Umbilical cord (tissue), 2 donors: Measurements from ENCODE around the gene FRRS1. TPM values are rescaled to one million over a fixed set of nuclear protein-coding genes. Genes with fewer than 3 reads are reported as not detected.
A peak's percentile ranks its signal among the peaks of the same experiment; 100 is the strongest.

Experiments
- DNase-seq: peaks from one replicate; pipeline ENCODE4 v3.0.0-alpha.2; 2015; ENCODE audit warnings: low spot score
- total RNA-seq: library from RNA; depleted of rRNA; stranded (reverse); fragments of >200 nt; gene quantifications from one replicate; pipeline ENCODE4 v1.2.3, GENCODE V29; 2014; ENCODE audit warnings: low replicate concordance; ENCODE audit not compliant: insufficient read depth

Gene FRRS1
- total RNA-seq, 1 donor from 2014 or later = 36.1 TPM

DNA sequence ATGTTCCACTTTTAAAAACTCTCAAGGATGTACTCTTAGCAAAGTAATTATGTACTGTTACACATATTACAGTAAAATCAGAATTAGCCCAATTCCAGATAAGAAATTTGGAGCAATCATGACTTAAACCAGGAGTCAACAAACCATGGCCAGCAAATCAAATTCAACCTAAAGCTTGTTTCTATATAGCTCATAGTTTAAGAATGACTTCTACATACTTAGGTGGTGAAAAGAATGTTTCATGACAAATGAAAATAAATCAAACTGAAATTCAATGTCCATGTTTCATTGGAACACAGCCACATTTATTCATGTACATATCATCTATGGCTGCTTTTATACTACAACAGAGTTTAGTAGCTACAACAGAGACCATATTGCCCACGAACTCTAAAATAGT is 35.1 kb downstream of the FRRS1 start:
- DNase-seq = no peak

DNA sequence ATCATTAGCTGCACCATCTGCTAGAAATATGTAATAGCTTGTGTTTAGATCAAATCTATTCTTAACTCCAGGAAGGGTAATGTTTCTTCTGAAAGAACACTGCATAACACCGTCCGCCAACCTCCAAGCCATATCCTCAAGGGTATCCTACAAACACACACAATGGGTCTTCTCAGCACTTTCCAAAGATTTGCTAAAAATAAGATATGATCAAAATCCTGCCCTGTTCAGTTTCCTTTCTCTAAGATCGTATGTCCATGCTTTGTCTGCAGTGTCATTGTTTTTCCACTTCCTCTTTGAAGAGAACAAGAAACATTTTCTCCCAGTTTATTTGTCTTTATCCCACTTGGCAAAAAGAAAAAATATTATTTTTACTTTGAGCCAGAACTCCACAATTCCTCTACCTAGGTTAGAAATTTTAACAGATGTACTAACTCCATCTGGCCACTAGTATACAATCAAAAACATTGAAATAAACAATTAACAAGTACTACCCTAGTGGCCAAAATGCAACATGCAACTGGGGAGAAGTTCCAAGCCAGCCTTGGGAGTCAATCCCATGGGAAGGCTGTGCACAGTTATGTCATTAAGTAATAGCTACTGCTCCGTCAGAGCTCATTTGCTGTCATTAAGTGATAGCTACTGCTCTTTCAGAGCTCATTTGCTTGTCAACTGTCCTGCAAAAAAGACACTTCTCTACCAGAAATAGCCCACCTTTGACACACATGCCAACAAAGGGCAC is 37.8 kb downstream of the FRRS1 start:
- no peak for DNase-seq

DNA sequence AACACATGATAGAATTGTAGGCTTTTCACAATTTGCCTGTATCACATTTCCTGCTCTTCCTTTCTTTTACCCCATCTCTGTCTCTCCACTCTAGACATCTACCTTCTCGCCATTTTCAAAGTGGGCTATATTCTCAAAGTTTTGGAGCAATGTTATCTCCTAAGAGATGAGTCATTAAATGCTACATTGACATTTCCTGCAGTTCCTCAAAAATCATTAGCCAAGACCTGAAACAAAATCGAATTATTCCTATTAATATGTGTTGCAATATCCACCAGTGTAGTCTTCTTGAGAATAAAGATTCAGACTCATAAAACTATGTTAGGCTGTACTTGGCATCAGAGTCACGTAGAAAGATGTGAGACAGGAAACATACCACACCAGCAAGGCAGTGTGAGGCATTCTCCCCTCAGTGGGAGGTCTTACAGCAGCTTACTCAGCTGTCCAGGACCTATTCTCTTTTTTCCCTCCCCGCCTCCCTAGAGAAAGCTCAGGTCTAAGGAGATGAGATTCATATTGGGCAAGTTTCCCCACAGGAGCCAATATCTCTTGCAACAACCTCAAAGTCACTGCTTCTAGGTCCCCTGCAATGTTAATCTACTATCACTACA is 38.8 kb downstream of the FRRS1 start:
- no peak for DNase-seq

DNA sequence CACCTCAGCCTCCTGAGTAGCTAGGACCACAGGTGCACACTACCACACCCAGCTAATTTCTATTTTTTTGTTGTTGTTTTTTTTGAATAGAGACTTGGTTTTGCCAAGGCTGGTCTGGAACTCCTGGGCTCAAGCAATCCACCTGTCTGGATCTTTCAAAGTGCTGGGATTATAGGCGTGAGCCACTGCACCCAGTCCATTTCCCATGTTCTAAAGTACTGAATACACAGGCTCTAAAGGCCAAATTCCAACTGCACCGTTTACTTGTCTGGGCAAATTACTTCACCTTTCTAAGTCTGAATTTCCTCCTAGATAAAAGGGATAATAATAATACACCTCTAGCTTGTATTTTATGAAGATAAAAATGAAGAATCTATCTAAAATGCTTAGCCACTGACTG is 39.6 kb downstream of the FRRS1 start:
- no peak for DNase-seq

DNA sequence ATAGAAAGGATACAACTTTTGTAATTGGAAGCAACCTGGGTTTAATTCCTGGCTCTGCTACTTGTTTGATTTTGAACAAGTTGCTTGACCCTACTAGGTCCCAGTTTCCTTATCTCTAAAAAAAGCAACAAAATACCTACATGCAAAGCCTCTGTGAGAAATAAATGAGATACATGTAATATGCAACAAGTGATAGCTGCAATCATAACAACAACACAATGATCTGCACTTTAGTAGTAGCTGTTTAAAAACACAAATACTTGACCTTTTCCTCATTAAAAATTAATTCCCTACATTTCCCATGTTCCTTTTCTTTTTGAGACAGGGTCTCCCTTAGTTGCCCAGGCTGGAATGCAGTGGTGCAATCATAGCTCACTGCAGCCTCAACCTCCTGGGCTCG is 40.0 kb downstream of the FRRS1 start:
- no peak for DNase-seq

DNA sequence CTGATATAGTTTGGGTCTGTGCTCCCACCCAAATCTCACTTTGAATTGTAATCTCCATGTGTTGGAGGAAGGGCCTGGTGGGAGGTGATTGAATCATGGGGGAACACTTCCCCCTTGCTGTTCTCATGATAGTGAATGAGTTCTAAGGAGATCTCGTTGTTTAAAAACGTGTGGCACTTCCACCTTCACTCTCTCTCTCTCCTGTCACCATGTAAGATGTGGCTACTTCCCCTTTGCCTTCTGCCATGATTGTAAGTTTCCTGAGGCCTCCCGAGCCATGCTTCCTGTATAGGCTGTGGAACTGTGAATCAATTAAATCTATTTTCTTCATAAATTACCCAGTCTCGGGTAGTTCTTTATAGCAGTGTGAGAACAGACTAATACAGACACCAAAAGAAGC is 40.4 kb downstream of the FRRS1 start:
- no peak for DNase-seq

DNA sequence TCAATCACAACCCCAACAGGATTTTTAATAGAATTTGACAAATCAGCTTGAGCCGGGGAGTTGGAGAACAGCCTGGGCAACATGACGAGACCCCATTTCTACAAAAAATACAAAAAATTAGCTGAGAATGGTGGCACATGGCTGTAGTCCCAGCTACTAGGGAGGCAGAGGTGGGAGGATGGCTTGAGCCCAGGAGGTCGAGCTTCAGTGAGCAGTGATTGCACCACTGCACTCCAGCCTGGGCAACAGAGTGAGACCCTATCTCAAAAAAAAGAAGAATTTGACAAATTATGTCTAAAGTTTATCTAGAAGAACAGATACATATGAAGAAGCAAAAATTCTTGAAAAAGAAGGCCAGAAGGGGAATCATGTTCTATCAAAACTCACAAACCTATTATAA is 43.2 kb downstream of the FRRS1 start:
- DNase-seq = no peak

DNA sequence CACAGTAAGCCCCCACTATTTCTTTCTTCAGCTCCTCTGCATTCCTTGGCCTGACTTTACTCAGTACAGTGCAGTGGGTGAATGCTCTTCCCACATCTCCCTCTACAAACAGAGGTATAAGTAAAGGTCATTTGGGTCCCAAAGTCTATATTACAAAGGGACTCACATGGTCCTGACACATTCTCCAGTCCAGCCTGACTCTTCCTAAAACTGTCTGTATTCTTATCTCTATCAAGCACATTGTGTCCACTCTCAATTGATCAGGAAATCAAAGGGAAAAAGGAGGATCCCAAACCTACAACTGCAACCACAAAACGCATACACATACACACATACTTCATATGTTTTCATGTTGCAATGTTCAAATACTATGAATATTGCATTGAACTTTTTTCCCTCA is 49.4 kb downstream of the FRRS1 start:
- no peak for DNase-seq

DNA sequence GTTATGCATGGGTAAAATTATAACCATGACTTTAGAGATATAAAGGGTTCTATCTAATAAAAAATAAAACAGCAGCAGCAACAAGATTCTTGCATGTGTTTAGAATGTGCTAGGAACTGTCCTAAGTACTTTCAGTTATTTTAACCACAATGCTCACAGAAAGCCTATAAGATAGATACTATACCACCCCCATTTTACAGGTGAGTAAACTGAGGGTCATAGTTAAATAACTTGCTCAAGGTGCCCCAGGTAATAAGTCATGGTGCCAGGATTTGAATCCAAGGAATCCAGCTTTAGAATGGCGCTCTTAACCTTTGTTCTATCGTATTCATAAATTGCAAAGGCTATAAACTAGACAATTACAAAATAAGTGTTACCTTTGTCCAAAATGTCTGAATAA is 53.4 kb downstream of the FRRS1 start:
- no peak for DNase-seq

DNA sequence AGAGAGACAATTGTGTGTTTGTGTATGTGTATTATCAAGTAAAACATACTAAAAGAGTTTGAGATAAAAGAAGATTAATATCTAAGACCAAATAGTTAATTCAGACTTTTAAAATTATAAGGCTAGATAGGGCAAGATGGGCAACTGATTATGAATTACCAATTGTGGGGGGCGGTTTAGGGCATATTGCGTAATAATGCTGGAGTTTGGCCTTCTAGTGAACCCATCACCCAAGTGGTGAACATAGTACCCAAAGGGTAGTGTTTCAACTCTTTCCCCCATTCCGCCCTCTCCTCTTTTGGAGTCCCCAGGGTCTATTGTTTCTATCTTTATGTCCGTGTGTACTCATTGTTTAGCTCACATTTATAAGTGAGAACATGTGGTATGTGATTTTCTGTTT is 55.4 kb downstream of the FRRS1 start:
- no peak for DNase-seq

DNA sequence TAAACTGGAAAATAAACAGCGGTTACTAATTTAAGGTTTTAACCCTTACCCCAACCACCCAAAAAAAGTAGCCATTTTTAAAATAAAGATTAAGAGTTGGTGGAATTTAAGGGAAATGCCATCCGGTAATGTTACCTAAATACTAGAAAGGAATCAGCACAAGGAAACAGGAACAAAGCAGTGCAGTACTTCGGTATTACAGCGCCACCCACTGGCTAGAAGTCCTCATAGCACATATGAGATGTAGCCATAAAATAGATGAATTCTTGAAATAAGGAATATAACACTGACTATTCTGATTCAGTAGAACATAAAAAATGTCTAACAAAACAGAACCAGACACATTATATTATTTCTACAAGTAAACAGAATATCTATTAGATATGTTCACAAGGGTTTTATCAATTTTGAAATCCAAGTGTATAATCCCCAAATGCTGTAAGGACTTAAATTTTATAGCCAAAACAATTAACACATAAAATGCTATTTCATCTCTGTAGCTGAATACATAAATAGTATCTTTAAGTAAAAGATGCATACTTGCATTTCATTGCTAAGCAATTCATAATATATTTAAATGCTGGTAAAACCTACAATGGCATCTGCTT is 58.8 kb downstream of the FRRS1 start:
- peak; percentile 71 for DNase-seq

DNA sequence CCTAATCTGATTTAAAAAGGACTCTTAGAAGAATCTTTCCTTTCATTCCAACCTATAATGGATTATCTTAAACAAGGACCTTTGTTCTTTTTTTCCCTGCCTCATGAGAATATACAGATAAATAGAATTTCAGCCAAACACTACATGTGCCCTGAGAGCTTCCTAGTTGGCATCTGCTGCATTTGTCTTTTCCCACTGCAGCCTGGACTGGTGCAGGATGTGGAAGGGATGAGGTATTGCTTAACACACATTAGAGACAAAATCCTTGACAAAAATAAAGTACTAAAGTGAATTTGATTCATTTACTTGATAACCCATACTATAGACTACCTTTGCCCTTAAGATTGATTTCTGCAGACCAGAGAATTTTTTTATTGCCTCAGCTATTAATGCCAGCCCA is 61.0 kb downstream of the FRRS1 start:
- no peak for DNase-seq

DNA sequence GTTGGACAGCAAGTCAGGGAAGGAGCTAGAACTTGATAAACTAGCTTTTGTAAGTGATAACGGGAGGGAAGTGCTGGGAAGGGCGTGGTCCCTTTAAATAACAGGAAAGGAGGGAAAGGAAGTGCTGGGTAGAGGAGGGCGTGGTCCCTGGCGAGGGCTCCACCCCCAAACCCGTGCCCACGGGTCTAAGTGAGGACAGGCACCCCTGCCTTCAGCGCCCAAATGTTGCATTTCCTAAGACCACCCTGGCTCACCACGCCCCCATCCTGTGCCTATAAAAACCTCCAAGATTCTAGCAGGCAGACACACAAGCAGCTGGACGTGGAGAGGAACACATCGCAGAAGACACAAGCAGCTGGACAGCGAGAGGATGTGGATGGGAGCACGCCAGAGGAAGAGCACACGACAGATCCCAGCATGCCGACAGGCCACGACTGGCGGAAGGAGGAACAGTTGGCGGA is 62.0 kb downstream of the FRRS1 start:
- no peak for DNase-seq

DNA sequence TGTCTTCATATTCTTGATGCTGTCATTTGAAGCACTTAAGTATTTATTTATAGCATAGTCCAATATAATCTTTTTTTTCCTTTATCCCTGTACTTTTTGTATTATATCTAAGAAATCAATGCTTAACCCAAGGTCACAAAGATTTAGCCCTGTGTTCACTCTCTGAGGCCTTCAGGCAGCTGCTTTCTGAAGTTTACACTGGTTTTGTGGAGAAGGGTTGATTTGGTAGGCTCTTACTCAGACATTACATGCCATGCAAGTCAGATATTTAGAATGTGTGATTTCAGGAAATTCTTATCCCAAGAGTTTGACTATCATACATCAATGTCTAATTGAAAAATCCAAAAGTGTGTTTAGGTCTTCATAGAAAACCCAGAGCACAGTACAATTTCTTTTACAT is 64.2 kb downstream of the FRRS1 start:
- DNase-seq = no peak

DNA sequence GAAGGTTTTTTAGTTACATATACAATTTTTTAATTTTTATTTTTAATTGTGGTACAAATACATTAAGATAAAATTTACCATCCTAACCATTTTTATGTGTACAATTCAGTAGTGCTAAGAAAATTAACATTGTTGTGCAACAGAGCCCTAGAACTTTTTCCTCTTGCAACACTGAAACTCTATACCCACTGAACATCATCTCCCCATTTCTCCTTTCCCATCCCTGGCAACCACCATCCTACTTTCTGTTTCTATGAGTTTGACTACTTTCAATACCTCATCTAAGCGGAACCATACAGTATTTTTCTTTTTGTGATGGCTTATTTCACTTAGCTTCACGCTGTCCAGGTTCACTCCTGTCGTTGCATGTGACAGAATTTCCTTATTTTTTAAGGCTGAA is 66.4 kb downstream of the FRRS1 start:
- DNase-seq = no peak

DNA sequence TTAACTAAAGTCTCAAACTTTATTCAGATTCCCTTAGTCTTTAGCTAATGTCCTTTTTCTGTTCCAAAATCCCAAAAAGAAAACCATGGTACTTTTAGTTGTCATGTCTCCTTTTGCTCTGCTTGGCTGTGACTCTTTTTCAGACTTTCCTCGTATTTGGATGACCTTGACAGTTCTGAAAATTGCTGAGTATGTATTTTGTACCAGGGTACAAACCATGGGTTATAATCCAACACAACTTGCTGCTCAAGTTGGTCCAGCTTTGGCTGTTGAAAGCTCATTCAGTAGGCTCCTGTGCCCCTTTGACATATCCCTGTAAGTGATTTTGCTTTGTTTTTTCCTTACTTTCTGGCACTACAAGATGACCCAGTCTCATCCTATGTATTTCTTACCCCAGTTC is 68.9 kb downstream of the FRRS1 start:
- DNase-seq = no peak

DNA sequence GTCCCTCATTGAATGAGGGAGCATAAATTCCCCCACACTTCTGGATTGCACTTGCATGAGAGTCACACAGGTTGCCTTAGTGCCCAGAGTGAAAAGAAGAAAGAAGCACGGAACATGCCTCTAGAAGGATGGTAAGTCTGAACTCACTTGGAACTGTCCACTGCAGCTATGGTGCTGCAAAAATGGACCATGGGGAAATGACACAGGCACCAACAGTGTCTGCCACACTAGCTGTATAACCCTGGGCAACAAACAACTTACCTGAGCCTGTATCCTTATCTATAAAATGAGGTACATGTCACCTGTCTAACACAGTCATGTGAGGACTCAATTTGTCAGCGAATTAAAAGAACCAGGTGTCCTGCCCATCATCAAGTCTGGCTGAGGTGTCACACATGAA is 69.8 kb downstream of the FRRS1 start:
- no peak for DNase-seq

DNA sequence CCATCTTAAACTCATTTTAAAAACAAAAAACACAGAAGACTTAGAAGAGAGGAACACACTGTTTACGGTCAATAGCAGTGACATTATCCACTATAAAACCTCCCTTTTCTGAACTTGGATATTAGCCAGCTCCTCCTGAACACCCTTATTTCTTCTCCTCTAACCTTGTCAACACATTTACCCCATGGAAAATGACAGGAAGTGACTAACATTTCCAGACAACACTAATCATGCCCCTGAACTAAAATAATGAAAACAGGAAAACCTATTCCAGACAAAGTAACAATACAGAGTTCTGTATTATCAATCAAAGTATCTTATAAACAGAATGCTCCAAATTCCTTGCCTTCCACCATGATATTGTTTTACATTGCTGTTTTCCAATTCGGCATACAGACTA is 75.3 kb downstream of the FRRS1 start:
- peak; percentile 12 for DNase-seq

DNA sequence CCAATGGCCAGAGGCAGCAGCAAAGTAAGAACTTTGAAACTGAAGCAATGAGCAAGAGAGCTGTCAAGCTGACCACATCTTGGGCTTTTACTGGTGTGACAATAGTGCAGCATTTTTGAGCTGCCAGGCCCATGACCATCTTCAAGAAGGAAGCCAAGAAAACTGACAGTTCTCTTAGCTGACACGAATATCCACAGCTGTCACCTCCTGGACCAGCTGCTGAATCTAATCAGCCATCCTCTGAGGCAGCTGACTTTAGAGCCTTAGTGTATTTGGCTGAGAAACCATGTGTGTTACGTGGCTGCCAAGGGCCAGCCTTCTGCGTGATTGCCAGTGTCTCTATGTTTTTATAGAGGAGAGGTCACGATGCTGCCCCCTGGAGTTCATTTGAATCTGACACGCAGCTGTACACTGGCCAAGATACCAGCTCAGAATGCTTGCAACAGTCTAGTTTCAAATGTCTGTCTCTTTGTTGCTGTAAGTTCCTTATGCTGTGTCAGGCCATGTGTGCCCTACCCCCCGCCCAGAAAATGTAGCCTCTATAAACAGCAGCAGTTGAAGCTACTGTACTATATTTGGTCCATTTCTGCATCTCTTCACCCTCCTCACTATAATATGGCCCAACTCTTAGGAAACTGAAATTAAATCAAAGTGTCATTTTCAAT is 80.8 kb downstream of the FRRS1 start:
- DNase-seq = peak; percentile 79

DNA sequence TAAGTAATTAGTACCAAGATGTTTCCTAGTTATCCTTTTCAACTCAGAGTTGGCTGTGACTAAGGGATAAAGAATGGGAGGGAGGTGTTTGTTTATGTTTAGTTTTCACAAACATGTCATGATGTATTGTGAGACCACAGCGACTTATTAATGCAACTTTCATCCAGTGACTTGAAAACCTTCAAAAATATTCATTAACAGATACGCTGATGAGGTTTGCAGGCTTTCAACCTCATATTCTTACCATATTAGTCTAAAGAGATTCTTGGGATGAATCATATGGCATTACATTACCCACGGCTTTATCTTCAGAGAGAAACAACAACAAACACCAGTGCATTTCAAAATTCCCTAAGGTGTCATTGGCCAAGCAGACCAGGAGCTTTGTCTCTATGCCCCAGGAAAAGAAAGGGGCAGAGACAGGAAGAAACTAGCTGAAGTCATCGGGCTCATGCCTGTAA is 84.1 kb downstream of the FRRS1 start:
- no peak for DNase-seq

DNA sequence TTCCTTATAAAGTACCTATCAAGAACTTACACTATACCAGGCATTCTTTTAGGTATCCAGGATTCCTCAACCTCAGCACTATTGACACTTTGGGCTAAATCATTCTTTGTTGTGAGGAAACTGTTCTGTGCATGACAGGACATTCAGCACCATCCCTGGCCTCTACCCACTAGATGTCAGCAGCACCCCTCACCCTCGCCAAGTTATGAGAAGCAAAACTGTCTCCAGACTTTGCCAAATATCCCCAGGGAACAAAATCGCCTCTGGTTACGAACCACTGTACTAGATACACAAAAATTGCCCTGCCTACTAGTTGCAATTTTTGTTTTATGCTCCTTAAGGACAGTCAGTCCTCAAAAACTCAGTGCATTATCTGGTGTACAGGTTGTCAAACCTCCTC is 84.9 kb downstream of the FRRS1 start:
- DNase-seq = no peak

DNA sequence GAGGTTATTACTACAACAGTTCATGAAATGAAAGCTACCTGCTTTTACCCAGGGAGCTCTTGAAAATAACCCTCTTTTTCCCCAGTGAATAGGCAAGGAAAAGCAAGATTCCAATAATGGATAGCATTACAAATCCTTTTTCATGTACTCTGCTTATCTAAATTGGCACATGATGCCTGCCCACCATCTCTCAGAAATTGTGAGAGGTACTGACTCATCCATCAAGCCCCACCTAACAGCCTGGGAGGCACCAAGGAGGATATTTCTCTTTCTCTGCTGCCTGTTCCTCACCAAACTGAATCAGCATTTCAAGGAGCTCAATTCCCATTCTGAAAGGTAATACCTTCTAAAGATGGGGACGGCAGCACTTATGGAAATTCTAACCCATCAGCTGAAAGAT is 86.2 kb downstream of the FRRS1 start:
- DNase-seq = no peak

DNA sequence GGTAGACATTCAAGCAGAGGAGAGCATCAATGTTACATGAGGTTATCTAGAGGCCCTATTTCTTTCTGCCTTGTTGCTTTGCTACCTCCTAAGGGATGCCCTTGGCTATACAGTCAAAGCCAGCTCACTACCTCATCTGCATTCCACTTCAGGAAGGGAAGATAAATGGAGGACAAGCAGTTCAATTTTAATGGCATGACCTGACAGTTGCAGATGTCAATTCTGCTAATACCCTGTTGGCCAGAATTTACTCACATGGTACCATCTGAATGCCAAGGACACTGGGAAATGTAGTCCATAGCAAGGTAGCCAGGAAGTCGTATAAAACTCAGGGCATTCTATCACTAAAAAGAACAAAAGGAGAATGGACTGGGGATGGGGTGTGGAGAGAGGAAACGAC is 89.0 kb downstream of the FRRS1 start:
- no peak for DNase-seq
